OCI-LY1 (cell line): ENCODE measurements around the gene DSEL.
A peak's percentile ranks its signal among the peaks of the same experiment; 100 is the strongest.

ENCODE experiments used
- H2AFZ ChIP-seq: fragments of 200-600 bp; sonication (generic), shearing (Covaris generic); 2 replicates; pipeline ENCODE4 v1.6.0; 2014; ENCODE audit warnings: antibody characterized with exemption, mild to moderate bottlenecking, low read length
- H3F3A ChIP-seq: fragments of 200-600 bp; sonication (generic), shearing (Covaris generic); 2 replicates; pipeline ENCODE4 v1.6.0; 2014; ENCODE audit warnings: mild to moderate bottlenecking, antibody characterized with exemption, low read length, moderate library complexity; ENCODE audit not compliant: insufficient read depth
- H3K27ac ChIP-seq: fragments of 200-600 bp; sonication (generic); 2 replicates; pipeline ENCODE4 v1.5.1; 2014; ENCODE audit warnings: low read length, mixed run types, mild to moderate bottlenecking, low read depth; ENCODE audit not compliant: poor library complexity, severe bottlenecking
- H3K27me3 ChIP-seq: fragments of 200-600 bp; sonication (generic); 2 replicates; pipeline ENCODE4 v1.6.0; 2014; ENCODE audit warnings: antibody characterized with exemption, mild to moderate bottlenecking, low read length, moderate library complexity; ENCODE audit not compliant: insufficient read depth
- H3K36me3 ChIP-seq: fragments of 200-600 bp; sonication (generic); 2 replicates; pipeline ENCODE4 v1.6.1; 2014; ENCODE audit warnings: mild to moderate bottlenecking, antibody characterized with exemption, low read length, moderate library complexity, mixed read lengths; ENCODE audit not compliant: insufficient read depth
- H3K4me1 ChIP-seq: fragments of 200-600 bp; sonication (generic); 2 replicates; pipeline ENCODE4 v1.5.1; 2014; ENCODE audit warnings: mild to moderate bottlenecking, low read length, moderate library complexity; ENCODE audit not compliant: insufficient read depth, severe bottlenecking
- H3K4me2 ChIP-seq: fragments of 200-600 bp; sonication (generic), shearing (Covaris generic); 2 replicates; pipeline ENCODE4 v1.6.1; 2014; ENCODE audit warnings: low read length
- H3K4me3 ChIP-seq: fragments of 200-600 bp; sonication (generic); 2 replicates; pipeline ENCODE4 v1.5.1; 2014; ENCODE audit warnings: low read length, low read depth, mild to moderate bottlenecking, mixed read lengths; ENCODE audit not compliant: poor library complexity, severe bottlenecking
- H3K79me2 ChIP-seq: fragments of 200-600 bp; shearing (Covaris generic); 2 replicates; pipeline ENCODE4 v1.6.1; 2016; ENCODE audit warnings: mixed run types, low read length, mixed read lengths; ENCODE audit not compliant: insufficient read depth
- H3K9ac ChIP-seq: fragments of 200-600 bp; sonication (generic), shearing (Covaris generic); 2 replicates; pipeline ENCODE4 v1.6.1; 2014; ENCODE audit warnings: mild to moderate bottlenecking, low read length, mixed read lengths
- H3K9me2 ChIP-seq: fragments of 200-600 bp; sonication (generic), shearing (Covaris generic); 2 replicates; pipeline ENCODE4 v1.6.1; 2014; ENCODE audit warnings: low read depth, mild to moderate bottlenecking, low read length, mixed read lengths
- H3K9me3 ChIP-seq: fragments of 200-600 bp; shearing (Covaris generic); 2 replicates; pipeline ENCODE4 v1.6.1; 2014; ENCODE audit warnings: low read length, mixed read lengths
- H4K20me1 ChIP-seq: fragments of 200-600 bp; sonication (generic), shearing (Covaris generic); 2 replicates; pipeline ENCODE4 v1.6.0; 2016; ENCODE audit warnings: mild to moderate bottlenecking, low read length; ENCODE audit not compliant: insufficient read depth
- EZH2 ChIP-seq: fragments of 200-600 bp; sonication (generic), shearing (Covaris generic); IDR thresholded peaks from 2 replicates; pipeline ENCODE4 v1.8.0; 2017; ENCODE audit warnings: borderline replicate concordance, mixed run types, mild to moderate bottlenecking, antibody characterized with exemption, low read length, moderate library complexity, mixed read lengths
- TF ChIP-seq, protein P1 (sequence below): fragments of 200-600 bp; sonication (generic), shearing (Covaris generic); IDR thresholded peaks from 2 replicates; pipeline ENCODE4 v1.5.1; 2017; ENCODE audit warnings: mild to moderate bottlenecking, antibody characterized with exemption, low read length, moderate library complexity, mixed read lengths

The DSEL gene

DNA sequence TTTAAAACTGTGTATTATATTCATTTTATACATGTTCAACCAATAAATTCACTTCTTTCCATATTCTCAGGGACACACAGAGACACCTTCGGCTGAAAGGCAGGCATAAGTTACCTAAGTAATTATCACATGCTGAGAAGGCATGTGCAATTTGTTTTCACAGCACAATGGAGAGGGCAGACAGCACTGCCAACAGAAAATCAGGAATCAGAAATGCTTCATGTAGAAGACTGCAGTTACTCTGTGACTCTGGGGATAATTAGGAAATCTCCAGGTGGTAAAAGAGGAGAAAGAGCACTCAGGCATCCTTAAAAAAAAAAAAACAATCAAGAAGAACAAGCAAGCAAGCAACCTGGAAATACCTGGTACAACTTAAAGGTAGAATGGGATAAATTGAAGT, 49.3 kb downstream of the DSEL start:
- H3F3A ChIP-seq, result no peaks in the 10 kb centered on the region
- no peak overlapping the region for H2AFZ ChIP-seq
- TF ChIP-seq, protein P1, sequence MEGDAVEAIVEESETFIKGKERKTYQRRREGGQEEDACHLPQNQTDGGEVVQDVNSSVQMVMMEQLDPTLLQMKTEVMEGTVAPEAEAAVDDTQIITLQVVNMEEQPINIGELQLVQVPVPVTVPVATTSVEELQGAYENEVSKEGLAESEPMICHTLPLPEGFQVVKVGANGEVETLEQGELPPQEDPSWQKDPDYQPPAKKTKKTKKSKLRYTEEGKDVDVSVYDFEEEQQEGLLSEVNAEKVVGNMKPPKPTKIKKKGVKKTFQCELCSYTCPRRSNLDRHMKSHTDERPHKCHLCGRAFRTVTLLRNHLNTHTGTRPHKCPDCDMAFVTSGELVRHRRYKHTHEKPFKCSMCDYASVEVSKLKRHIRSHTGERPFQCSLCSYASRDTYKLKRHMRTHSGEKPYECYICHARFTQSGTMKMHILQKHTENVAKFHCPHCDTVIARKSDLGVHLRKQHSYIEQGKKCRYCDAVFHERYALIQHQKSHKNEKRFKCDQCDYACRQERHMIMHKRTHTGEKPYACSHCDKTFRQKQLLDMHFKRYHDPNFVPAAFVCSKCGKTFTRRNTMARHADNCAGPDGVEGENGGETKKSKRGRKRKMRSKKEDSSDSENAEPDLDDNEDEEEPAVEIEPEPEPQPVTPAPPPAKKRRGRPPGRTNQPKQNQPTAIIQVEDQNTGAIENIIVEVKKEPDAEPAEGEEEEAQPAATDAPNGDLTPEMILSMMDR, result no peak
- TF ChIP-seq EZH2, result no peak
- H3K9ac ChIP-seq, result no peak overlapping the region
- no peaks in the 10 kb centered on the region for H3K79me2 ChIP-seq
- H3K9me2 ChIP-seq, result no peaks in the 10 kb centered on the region
- no peaks in the 10 kb centered on the region for H4K20me1 ChIP-seq
- no peaks in the 10 kb centered on the region for H3K36me3 ChIP-seq
- H3K4me2 ChIP-seq, result no peak overlapping the region
- no peaks in the 10 kb centered on the region for H3K4me1 ChIP-seq
- H3K4me3 ChIP-seq, result no peak overlapping the region
- no peaks in the 10 kb centered on the region for H3K9me3 ChIP-seq
- H3K27me3 ChIP-seq, result no peaks in the 10 kb centered on the region
- no peak overlapping the region for H3K27ac ChIP-seq

DNA sequence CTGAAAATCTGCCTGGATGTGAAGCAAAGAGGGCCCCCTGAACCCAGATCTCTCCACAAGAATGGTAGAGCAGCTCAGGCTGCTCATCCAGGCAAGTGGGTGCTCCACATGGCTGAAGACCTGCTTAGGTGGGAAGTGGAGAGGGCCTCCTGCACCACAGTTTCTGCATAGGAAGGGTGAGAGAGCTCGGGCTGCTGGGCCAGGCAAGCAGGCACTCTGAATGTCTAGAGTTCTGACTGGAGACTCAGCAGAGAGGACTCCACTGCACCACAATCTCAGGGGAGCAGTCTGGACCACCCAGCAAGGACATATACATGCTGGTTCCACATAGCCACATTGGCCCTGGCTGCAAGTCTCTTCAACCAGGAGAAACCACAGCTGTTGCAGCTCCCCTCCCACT, 52.0 kb downstream of the DSEL start:
- Histone ChIP-seq H3K9me3 (no peaks in the 10 kb centered on the region), H3K4me2 (no peak overlapping the region), H3K79me2 (no peaks in the 10 kb centered on the region), H3K4me1 (no peaks in the 10 kb centered on the region), H3K9ac (no peak overlapping the region), H4K20me1 (no peaks in the 10 kb centered on the region), H3K27me3 (no peaks in the 10 kb centered on the region), H3K9me2 (no peaks in the 10 kb centered on the region), H3K36me3 (no peaks in the 10 kb centered on the region), H2AFZ (no peak overlapping the region), H3F3A (no peaks in the 10 kb centered on the region), H3K27ac (no peak overlapping the region), H3K4me3 (no peak overlapping the region)
- TF ChIP-seq EZH2, result no peak
- TF ChIP-seq, protein P1, result no peak

DNA sequence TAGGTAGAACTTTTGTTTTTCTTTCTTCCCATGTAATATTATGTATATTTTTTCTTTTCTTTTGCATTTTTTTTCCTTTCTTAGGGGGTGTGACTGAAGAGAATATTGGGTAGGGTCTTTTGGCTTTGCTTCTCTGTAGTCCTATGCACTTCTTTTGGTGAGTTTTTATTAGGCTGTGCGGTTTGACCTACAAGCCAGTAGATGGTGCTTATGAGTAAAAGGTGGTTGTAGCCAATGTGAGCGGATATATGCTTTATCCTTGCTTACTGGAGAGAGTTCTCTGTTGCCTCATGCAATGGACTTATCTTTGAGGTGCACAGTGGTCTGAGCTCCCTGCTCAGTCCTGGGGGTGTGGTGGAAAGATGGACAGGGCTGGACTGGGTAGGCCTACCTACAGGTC, 52.7 kb downstream of the DSEL start:
- Histone ChIP-seq H3K4me3 (no peak overlapping the region), H3K9me2 (no peaks in the 10 kb centered on the region), H3K9me3 (no peaks in the 10 kb centered on the region), H3K27me3 (no peaks in the 10 kb centered on the region), H3K4me2 (no peak overlapping the region), H3K4me1 (no peaks in the 10 kb centered on the region), H3K9ac (no peak overlapping the region), H3K27ac (no peak overlapping the region), H2AFZ (no peak overlapping the region), H3F3A (no peaks in the 10 kb centered on the region), H4K20me1 (no peaks in the 10 kb centered on the region), H3K79me2 (no peaks in the 10 kb centered on the region), H3K36me3 (no peaks in the 10 kb centered on the region)
- TF ChIP-seq, protein P1, result peak; percentile 50; the same call in 1 of the 2 replicates
- no peak for TF ChIP-seq EZH2
